ENCODE results near the gene TOX4. TPM values are rescaled to one million over a fixed set of nuclear protein-coding genes. Genes with fewer than 3 reads are reported as not detected.

The TOX4 gene
- total RNA-seq, 1 donor from 2014 or later = 35.7 TPM

DNA sequence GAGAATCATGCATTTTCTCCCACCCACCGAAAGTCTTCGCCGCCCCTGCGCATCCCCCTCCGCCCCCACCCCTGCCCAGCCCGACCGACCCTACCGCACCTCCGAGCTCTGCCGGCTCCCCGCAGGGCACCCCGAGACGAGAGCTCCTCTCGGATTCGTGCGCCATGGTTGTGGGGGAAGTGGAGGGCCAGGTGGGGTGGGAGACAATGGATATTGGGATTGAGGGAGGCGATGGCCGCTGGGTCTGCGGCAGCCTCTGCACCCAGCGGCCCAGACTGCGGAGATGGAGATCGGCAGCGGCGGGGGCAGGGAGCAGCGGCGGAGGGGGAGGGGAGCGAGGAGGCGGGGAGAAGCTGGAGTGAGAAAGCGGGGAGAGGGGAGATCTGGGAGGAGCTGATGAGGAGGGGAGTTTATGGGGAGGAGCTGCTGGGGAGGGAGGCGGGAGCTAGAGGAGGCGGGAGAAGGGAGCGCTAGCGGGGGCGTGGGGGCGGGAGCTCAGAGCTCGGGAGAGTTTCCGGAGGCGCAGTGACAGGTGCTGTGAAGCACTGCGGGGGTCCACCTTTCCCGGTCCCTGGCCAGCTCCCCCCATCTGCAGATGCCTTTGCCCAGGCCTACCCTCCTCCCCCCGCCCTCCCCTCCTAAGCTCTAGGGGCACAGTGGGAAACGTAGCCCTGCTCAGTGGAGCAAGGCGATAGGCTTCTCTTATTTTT is 49.1 kb downstream of the TOX4 start, which contains the start of gene SALL2:
SALL2 (minus strand) TSS at position 385 of the 710 bp plus-strand sequence; CDS start at position 166, 219 bp downstream.
- TF ChIP-seq EZH2phosphoT487 (IDR thresholded peaks at IDR 0.05) = no peak
- TF ChIP-seq, protein P1, sequence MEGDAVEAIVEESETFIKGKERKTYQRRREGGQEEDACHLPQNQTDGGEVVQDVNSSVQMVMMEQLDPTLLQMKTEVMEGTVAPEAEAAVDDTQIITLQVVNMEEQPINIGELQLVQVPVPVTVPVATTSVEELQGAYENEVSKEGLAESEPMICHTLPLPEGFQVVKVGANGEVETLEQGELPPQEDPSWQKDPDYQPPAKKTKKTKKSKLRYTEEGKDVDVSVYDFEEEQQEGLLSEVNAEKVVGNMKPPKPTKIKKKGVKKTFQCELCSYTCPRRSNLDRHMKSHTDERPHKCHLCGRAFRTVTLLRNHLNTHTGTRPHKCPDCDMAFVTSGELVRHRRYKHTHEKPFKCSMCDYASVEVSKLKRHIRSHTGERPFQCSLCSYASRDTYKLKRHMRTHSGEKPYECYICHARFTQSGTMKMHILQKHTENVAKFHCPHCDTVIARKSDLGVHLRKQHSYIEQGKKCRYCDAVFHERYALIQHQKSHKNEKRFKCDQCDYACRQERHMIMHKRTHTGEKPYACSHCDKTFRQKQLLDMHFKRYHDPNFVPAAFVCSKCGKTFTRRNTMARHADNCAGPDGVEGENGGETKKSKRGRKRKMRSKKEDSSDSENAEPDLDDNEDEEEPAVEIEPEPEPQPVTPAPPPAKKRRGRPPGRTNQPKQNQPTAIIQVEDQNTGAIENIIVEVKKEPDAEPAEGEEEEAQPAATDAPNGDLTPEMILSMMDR (IDR thresholded peaks at IDR 0.05) = no peak
- TF ChIP-seq EZH2 (IDR thresholded peaks at IDR 0.05) = no peak
- Histone ChIP-seq H3F3A (ENCODE audit: low read depth) (peaks cover 85% of the 10 kb centered on the region), H3K4me1 (peaks cover 77% of the 10 kb centered on the region), H3K79me2 (ENCODE audit: low read depth) (peaks cover 90% of the 10 kb centered on the region), H3K27ac (peak within 1 kb of the TSS; percentile 100), H3K4me2 (peak within 1 kb of the TSS; percentile 92), H3K36me3 (peaks cover 25% of the 10 kb centered on the region), H3K4me3 (peak within 1 kb of the TSS; percentile 74), H4K20me1 (ENCODE audit: low read depth) (peaks cover 92% of the 10 kb centered on the region), H3K9ac (peak within 1 kb of the TSS; percentile 51), H3K27me3 (no peaks in the 10 kb centered on the region), H3K9me3 (ENCODE audit: low read depth) (no peaks in the 10 kb centered on the region), H2AFZ (replicated peaks) (no peak within 1 kb of the TSS)
- Mint-ChIP-seq H3K36me3 (peaks cover 43% of the 10 kb centered on the region), H3K9me3 (peaks cover 3% of the 10 kb centered on the region), H3K27me3 (ENCODE audit: insufficient read depth, low read depth) (peaks cover 17% of the 10 kb centered on the region), H3K27ac (peak within 1 kb of the TSS; percentile 100), H3K4me1 (peaks cover 78% of the 10 kb centered on the region), H3K4me3 (peak within 1 kb of the TSS; percentile 96)
- peak; percentile 98 for DNase-seq (ENCODE audit: low spot score)

GRCh38 chr14:21526672-21527317 is 49.8 kb downstream of the TOX4 start:
- Histone ChIP-seq H2AFZ (replicated peaks) (no peak overlapping the region), H3K9me3 (ENCODE audit: low read depth) (no peaks in the 10 kb centered on the region), H4K20me1 (ENCODE audit: low read depth) (peaks cover 89% of the 10 kb centered on the region), H3K4me2 (peak overlapping the region; percentile 92), H3K27me3 (no peaks in the 10 kb centered on the region), H3K36me3 (peaks cover 19% of the 10 kb centered on the region), H3K9ac (peak overlapping the region; percentile 20), H3K4me3 (peak overlapping the region; percentile 74), H3K27ac (peak overlapping the region; percentile 100), H3K4me1 (peaks cover 74% of the 10 kb centered on the region), H3F3A (ENCODE audit: low read depth) (peaks cover 81% of the 10 kb centered on the region), H3K79me2 (ENCODE audit: low read depth) (peaks cover 90% of the 10 kb centered on the region)
- TF ChIP-seq, protein P1 (IDR thresholded peaks at IDR 0.05) = no peak
- no peak for TF ChIP-seq EZH2phosphoT487 (IDR thresholded peaks at IDR 0.05)
- no peak for TF ChIP-seq EZH2 (IDR thresholded peaks at IDR 0.05)
- Mint-ChIP-seq H3K4me1 (peaks cover 73% of the 10 kb centered on the region), H3K27me3 (ENCODE audit: insufficient read depth, low read depth) (peaks cover 17% of the 10 kb centered on the region), H3K27ac (peak overlapping the region; percentile 100), H3K4me3 (peak overlapping the region; percentile 96), H3K36me3 (peaks cover 39% of the 10 kb centered on the region), H3K9me3 (peaks cover 3% of the 10 kb centered on the region)
- peak; percentile 94 for DNase-seq (ENCODE audit: low spot score)

DNA sequence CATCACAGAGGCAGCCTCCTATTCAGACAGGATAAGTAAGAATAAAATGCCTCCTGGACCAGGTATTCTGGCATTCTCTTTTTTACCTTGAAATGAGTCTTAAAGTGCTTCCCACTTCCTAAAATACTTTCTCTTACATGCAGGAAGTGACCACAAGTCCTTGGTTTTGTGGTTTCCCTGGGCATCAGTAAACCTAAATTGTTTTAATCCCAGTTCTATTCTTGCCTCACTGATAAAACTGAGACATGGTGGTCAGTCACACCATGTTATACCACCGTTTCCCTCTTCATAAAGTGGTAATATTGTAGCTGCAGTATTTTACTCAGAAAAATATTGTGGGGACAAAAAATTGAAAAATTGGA is 50.3 kb downstream of the TOX4 start:
- TF ChIP-seq EZH2phosphoT487 (IDR thresholded peaks at IDR 0.05) = no peak
- TF ChIP-seq, protein P1 (IDR thresholded peaks at IDR 0.05) = no peak
- TF ChIP-seq EZH2 (IDR thresholded peaks at IDR 0.05) = no peak

More for the DNA sequence above, 50.3 kb downstream of the TOX4 start:
- H2AFZ ChIP-seq (replicated peaks) = no peak overlapping the region
- peaks cover 15% of the 10 kb centered on the region for H3K27me3 Mint-ChIP-seq (ENCODE audit: insufficient read depth, low read depth)
- H3K4me3 ChIP-seq = peak overlapping the region; percentile 74
- H3K36me3 Mint-ChIP-seq = peaks cover 37% of the 10 kb centered on the region
- peaks cover 90% of the 10 kb centered on the region for H3K79me2 ChIP-seq (ENCODE audit: low read depth)
- no peak overlapping the region for H3K9ac ChIP-seq
- no peak for DNase-seq (ENCODE audit: low spot score)
- no peaks in the 10 kb centered on the region for H3K27me3 ChIP-seq
- H3K9me3 Mint-ChIP-seq = peaks cover 2% of the 10 kb centered on the region
- peaks cover 89% of the 10 kb centered on the region for H4K20me1 ChIP-seq (ENCODE audit: low read depth)
- H3K36me3 ChIP-seq = peaks cover 18% of the 10 kb centered on the region
- peak overlapping the region; percentile 100 for H3K27ac Mint-ChIP-seq
- H3K27ac ChIP-seq = peak overlapping the region; percentile 100
- H3K4me3 Mint-ChIP-seq = peak overlapping the region; percentile 96
- no peaks in the 10 kb centered on the region for H3K9me3 ChIP-seq (ENCODE audit: low read depth)
- H3K4me2 ChIP-seq = peak overlapping the region; percentile 92
- H3K4me1 ChIP-seq = peaks cover 74% of the 10 kb centered on the region
- peaks cover 73% of the 10 kb centered on the region for H3K4me1 Mint-ChIP-seq
- H3F3A ChIP-seq (ENCODE audit: low read depth) = peaks cover 79% of the 10 kb centered on the region
